Activated CD4-positive, alpha-beta T cell treated with anti-CD3 and anti-CD28 coated beads, Interleukin-2, amount 50 U/mL, for 48 hours (primary cell): Measurements from ENCODE around the gene ATRAID.

Source experiments
- DNase-seq, 2 experiments: peaks; one replicate each; pipeline ENCODE4 v3.0.0-alpha.2; 2020

ATRAID gene

GRCh38 chr2:27220091-27220490, 8.2 kb downstream of the ATRAID start:
- DNase-seq, result no peak

DNA sequence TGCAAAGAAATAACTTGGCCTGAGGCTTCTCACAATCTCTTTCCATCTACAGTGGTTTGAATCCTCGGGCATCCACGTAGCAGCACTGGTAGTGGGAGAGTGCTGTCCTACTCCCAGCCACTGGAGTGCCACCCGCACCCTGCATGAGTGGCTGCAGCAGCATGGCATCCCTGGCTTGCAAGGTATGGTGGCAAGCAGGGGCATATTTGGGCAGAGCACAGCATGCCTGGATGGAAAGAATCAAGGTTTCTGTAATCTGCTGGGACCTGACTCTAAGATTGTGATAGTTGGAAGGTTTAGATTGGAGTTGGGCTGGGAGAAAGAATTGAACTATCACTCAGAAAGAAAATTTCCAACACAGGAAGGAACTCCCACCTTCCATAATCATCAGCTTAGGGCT, 9.3 kb downstream of the ATRAID start:
- no peak for DNase-seq

- no peak for DNase-seq
Observed at GRCh38 chr2:27222407-27222806, 10.6 kb downstream of the ATRAID start.

DNA sequence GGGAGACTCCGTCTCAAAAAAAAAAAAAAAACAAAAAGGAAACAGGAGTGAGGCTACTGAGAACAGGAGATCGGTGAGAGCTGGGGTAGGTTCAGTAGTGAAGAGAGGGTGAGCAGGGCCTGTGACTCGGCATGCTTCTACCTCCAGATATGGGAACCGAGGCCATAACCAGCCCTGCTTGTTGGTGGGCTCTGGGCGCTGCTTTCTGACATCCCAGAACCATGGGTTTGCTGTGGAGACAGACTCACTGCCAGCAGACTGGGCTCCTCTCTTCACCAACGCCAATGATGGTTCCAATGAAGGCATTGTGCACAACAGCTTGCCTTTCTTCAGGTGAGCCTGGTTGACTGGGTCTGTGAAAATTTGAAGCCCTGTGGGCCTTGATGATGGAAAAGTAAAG, 11.6 kb downstream of the ATRAID start:
- no peak for DNase-seq

DNA sequence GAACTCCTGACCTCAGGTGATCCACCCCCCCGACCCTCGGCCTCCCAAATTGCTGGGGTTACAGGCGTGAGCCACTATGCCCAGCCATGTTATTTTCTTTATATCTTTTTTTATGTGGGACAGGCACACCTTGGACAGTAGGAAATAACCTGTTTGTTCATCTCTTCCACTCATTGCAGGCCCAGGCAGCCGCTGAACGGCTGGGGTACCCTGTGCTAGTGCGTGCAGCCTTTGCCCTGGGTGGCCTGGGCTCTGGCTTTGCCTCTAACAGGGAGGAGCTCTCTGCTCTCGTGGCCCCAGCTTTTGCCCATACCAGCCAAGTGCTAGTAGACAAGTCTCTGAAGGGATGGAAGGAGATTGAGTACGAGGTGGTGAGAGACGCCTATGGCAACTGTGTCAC, 13.7 kb downstream of the ATRAID start:
- DNase-seq, result no peak

DNA sequence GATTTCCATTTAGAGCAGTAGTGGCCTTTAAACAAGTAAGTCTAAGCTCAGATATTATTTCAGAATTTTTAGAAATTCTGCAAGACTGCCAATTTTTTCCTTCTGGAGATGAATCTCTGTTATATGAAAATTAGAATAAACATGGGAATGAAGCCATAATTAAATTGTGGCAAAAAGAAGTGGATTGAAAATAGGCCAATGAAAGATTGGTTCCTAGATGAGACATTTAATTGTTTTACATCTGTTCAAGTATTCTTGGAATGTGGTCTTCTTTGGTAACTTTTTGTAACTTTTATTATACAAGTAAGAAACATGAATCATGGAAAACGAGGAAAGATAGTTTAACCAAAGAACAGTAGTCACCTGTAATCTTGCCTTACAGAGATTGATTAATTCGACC, 15.7 kb downstream of the ATRAID start:
- DNase-seq, result no peak

DNA sequence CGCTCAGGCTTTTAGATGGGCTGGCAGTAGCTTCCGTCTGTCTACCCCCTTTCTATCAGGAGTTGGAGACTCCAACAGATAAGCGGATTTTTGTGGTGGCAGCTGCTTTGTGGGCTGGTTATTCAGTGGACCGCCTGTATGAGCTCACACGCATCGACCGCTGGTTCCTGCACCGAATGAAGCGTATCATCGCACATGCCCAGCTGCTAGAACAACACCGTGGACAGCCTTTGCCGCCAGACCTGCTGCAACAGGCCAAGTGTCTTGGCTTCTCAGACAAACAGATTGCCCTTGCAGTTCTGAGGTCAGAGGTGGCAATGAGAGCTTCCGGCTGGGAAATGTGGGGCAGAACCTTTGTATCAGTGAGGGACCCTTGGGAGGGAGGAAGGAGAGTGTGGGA, 20.1 kb downstream of the ATRAID start:
- DNase-seq, result no peak

GRCh38 chr2:27233341-27233740, 21.5 kb downstream of the ATRAID start:
- no peak for DNase-seq

DNA sequence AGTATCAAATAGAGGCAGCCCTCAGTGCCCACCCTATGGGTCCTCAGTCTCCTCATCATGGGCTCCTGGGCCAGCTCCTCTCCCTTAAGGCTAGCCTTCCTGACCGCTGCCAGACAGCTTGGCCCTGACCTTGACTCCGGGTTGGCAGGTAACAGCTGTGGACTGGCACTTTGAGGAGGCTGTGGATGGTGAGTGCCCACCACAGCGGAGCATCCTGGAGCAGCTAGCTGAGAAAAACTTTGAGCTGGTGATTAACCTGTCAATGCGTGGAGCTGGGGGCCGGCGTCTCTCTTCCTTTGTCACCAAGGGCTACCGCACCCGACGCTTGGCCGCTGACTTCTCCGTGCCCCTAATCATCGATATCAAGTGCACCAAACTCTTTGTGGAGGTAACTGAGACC, 24.3 kb downstream of the ATRAID start:
- no peak for DNase-seq

DNA sequence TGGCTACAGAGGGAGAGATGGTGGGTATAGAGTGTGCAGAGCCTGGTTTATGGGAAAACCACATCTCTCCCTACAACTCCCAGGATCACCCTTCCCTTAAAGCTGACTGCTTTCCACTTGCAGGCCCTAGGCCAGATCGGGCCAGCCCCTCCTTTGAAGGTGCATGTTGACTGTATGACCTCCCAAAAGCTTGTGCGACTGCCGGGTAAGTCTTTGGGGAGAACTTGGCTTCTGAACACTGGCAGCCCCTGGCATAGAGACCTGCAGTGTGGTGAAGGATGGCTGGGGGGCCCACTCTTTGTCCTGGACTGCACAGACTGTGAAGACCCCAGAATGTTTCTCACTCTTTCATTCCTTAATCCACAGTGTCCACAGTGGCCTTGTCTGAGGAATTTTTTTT, 24.8 kb downstream of the ATRAID start:
- no peak for DNase-seq

DNA sequence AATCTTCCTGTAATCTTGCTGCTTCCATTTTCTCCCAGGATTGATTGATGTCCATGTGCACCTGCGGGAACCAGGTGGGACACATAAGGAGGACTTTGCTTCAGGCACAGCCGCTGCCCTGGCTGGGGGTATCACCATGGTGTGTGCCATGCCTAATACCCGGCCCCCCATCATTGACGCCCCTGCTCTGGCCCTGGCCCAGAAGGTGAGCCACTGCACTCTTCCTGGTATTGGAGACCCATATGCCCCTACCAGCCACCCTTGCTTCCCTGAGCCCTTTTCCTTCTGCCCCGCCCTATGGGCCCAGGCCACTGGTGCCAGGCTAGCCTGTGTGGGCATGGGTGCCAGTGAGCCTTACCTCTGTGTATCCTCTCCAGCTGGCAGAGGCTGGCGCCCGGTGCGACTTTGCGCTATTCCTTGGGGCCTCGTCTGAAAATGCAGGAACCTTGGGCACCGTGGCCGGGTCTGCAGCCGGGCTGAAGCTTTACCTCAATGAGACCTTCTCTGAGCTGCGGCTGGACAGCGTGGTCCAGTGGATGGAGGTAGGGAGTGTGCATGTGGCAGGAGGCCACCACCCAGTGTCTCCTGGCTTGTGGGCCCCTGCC, 25.6 kb downstream of the ATRAID start:
- DNase-seq, result no peak

DNA sequence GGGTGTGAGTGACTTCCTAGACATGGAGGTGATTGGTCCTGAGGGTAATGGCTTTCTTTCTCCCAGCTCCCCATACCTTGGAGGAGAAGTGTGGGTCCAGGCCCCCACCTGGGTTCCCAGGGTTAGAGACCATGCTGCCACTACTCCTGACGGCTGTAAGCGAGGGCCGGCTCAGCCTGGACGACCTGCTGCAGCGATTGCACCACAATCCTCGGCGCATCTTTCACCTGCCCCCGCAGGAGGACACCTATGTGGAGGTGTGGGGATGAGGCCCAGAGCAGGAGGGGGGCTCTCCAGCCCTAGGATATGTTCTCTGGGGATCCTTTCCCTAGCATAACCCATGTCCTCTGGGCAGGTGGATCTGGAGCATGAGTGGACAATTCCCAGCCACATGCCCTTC, 27.1 kb downstream of the ATRAID start:
- no peak for DNase-seq

DNA sequence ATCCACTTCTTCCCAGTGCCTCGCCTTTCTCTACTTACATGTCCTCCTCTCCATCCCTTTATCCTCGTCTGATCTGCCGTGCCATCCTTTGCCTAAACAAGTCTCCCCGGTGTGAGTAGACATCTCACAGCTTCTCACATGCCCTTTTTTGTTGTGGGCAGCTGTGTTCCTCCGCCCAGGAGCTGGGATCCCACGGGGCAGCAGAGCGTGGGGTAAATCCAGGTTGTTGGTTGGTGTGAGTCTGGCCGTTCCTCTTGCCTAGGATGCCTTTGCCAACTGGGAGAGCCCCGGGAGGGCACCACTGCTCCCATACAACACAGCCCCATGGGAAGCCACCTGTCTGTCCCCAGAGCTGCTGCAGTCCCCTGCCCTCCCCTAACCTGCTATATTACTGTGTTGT, 28.6 kb downstream of the ATRAID start:
- DNase-seq, result no peak

DNA sequence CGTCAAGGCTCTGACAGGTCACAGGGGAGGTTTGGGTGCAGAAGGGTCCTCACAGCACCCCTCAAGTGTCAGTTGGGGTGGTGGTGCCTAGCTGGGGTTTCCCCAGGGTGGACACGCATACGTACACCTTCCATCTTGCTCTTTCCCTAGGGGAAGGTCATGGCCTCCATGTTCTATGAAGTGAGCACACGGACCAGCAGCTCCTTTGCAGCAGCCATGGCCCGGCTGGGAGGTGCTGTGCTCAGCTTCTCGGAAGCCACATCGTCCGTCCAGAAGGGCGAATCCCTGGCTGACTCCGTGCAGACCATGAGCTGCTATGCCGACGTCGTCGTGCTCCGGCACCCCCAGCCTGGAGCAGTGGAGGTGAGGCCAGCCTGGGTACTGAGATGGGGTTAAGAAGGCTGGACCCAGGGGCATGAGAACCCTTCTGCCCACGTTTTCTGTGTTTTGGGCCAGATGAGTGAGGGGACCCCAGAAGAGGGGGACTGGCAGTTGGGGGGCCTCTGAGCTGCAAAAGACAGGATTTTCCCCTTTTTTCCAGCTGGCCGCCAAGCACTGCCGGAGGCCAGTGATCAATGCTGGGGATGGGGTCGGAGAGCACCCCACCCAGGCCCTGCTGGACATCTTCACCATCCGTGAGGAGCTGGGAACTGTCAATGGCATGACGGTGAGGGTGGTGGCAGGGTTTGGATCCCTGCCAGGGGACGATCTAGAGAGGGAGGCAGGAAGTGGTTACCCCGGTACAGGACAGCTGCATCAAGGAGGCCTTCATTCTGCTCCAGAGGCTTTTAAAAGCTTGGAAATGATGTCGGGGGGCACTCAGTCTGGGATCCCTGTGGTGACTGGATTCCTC, 30.1 kb downstream of the ATRAID start:
- DNase-seq, result no peak

- no peak for DNase-seq
Observed at GRCh38 chr2:27242614-27242951, 30.7 kb downstream of the ATRAID start.

GRCh38 chr2:27243391-27244130, 31.7 kb downstream of the ATRAID start:
- no peak for DNase-seq

GRCh38 chr2:27245116-27245515, 33.3 kb downstream of the ATRAID start:
- no peak for DNase-seq

- no peak for DNase-seq
Observed at GRCh38 chr2:27245626-27246025, 33.8 kb downstream of the ATRAID start.

DNA sequence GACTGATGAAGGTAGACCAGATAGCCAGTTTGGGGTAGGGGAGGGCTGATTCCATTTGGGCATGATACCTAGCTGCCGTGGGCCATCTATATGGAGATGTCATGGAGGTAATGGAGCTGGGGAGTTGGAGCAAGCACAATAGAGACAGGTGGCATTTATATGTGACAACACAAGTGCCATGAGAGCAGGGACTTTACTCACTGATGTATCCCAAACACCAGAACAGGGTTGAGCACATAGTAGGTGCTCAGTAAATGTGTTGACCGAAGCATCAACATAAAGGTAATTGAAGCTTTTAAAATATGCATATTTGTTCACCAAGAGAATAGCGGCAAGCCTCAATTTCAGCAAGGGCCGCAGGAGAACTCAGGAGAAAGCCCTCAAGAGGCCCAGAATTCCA, 36.1 kb downstream of the ATRAID start:
- DNase-seq, result no peak

- no peak for DNase-seq
Observed at GRCh38 chr2:27249159-27249890, 37.5 kb downstream of the ATRAID start.

DNA sequence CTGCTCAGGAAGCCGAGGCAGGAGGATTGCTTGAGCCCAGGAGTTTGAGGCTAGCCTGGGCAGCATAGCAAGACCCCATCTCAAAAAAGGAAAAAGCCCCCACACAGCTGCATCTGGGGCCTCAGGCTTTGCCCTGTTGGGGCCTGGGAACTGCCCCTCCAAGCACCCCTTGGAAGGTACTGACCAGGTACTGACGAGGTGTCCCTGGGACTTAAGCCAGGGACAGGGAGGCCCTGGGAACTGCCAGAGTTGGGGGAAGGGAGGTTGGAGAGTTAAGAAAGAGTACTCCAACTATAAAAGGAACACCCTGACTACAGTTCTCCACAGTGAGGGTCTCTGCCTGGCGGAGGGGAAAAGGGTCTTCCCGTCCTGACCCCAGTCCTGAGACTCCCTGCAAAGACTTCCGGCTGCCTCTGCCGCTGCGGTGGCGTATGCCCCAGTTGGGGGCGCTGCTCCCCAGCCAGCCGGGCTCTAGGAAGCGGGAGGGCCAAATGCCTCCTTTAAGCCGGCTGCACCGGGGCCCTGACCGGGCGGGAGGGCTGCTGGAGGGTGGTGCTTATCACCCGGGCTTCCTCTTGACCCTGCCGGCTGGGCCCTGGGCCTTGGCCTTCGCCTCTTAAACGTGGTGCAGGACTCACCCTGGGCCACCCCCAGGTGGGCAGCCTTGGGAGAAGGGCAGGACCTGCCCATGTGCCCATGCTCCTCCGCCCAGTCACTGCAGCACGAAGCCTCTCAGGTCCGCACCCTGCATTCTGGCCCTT, 38.2 kb downstream of the ATRAID start:
- peak; percentile 67 to 73 for DNase-seq

- no peak for DNase-seq
Observed at GRCh38 chr2:27250652-27251379, 39.0 kb downstream of the ATRAID start.
